ENCODE results near the gene DAPK3.
"Not testable (repeated sequence)": the region's sequence is repeated elsewhere in the genome, so short reads cannot be mapped to it uniquely, and the experiment has no call there.

The DAPK3 gene

GRCh38 chr19:3950871-3951861, 19.7 kb downstream of the DAPK3 start:
- H3K4me3 ChIP-seq (ENCODE audit: low read length) = no peak overlapping the region
- H3K4me2 ChIP-seq (ENCODE audit: low read length) = no peak overlapping the region
- no peaks in the 10 kb centered on the region for H3K79me2 ChIP-seq (ENCODE audit: control insufficient read depth, low read length)
- no peaks in the 10 kb centered on the region for H3K9me3 ChIP-seq (ENCODE audit: control insufficient read depth, insufficient read depth, low read length)
- H3F3A ChIP-seq (ENCODE audit: control insufficient read depth, insufficient read depth) = no peaks in the 10 kb centered on the region
- peaks cover 4% of the 10 kb centered on the region for H3K4me1 ChIP-seq (ENCODE audit: control insufficient read depth, low read length)
- H3K36me3 ChIP-seq (ENCODE audit: control insufficient read depth, low read length) = no peaks in the 10 kb centered on the region
- H3K9me2 ChIP-seq (replicated peaks; ENCODE audit: control insufficient read depth, low read length) = no peaks in the 10 kb centered on the region
- H3K27ac ChIP-seq (ENCODE audit: low read depth, low read length) = no peak overlapping the region
- TF ChIP-seq CTCF (IDR thresholded peaks at IDR 0.05; ENCODE audit: low read depth, low read length, poor library complexity, severe bottlenecking) = no peak
- H4K20me1 ChIP-seq (ENCODE audit: control insufficient read depth, insufficient read depth, low read depth, low read length) = no peaks in the 10 kb centered on the region
- H3K27me3 ChIP-seq (ENCODE audit: control insufficient read depth, low read length) = no peaks in the 10 kb centered on the region

DNA sequence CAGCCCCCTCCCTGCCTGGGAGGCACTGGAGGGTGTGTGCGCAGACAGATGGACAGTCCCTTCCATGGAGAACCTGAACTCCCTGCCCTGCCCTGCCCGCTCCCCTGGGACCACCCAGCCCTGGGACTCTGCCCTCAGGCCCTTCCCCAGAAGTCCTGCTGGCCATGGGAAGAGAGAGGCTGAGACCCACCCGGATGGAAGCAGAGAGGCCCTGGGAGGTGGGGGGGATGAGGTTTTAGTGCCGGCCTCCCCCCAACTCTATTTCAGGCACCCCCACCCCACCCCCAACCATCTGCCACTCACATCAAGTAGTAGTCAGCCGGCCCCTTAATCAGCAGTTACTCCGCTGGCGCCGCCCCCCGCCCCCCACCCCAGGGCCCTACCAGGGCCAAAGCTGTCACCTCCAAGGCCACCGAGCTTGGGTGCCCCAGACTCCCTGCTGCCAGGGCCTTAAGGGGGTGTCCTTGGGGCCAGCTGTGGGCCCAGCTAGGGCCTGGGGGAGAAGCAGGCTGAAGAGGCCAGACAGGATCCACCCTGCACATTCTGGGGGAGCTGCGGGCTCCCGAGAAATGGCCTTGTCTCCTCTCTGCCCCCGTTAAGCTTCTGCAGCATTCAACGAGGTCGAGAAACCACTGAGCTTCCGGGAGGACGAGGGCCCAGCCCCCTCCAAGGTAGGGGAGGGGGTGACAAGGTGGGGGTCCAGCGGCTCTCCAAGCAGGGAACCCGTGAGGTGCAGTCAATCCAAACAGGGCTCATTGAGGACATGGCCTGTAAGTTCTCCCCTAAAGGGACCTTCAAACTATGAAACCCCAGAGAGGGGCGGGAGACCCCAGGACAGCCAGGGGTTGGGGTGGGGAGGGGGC, 20.7 kb downstream of the DAPK3 start:
- no peak overlapping the region for H3K4me3 ChIP-seq (ENCODE audit: low read length)
- no peaks in the 10 kb centered on the region for H4K20me1 ChIP-seq (ENCODE audit: control insufficient read depth, insufficient read depth, low read depth, low read length)
- H3K36me3 ChIP-seq (ENCODE audit: control insufficient read depth, low read length) = no peaks in the 10 kb centered on the region
- H3K9me2 ChIP-seq (replicated peaks; ENCODE audit: control insufficient read depth, low read length) = no peaks in the 10 kb centered on the region
- H3F3A ChIP-seq (ENCODE audit: control insufficient read depth, insufficient read depth) = no peaks in the 10 kb centered on the region
- no peak for TF ChIP-seq CTCF (IDR thresholded peaks at IDR 0.05; ENCODE audit: low read depth, low read length, poor library complexity, severe bottlenecking)
- TF ChIP-seq EZH2phosphoT487 (IDR thresholded peaks at IDR 0.05; ENCODE audit: borderline replicate concordance, low read length) = no peak
- H3K4me2 ChIP-seq (ENCODE audit: low read length) = no peak overlapping the region
- H3K27me3 ChIP-seq (ENCODE audit: control insufficient read depth, low read length) = no peaks in the 10 kb centered on the region
- H3K79me2 ChIP-seq (ENCODE audit: control insufficient read depth, low read length) = no peaks in the 10 kb centered on the region
- H3K27ac ChIP-seq (ENCODE audit: low read depth, low read length) = no peak overlapping the region
- peaks cover 4% of the 10 kb centered on the region for H3K4me1 ChIP-seq (ENCODE audit: control insufficient read depth, low read length)
- H3K9me3 ChIP-seq (ENCODE audit: control insufficient read depth, insufficient read depth, low read length) = no peaks in the 10 kb centered on the region

DNA sequence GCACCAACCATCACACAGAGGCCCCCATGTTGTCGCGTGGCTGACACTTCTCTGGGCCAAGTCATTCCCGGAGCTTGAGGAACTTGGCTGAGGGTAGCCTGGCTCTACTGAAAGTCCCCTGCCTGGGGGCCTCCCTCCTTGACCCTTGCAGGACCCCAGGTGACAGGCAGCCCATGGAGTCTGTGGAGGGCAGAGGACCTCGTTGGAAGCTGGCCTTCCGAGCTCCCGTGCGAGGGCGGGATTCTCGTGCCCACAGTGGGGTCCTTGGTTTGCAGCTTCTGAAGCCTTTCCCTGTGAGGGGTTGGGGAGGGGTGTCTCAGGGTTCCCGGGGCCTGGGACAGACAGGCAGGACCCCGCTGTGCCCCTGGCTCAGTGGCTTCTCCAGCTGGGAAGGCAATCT, 21.6 kb downstream of the DAPK3 start:
- Histone ChIP-seq H3K9me2 (replicated peaks; ENCODE audit: control insufficient read depth, low read length) (no peaks in the 10 kb centered on the region), H3K27ac (ENCODE audit: low read depth, low read length) (no peak overlapping the region), H3K79me2 (ENCODE audit: control insufficient read depth, low read length) (no peaks in the 10 kb centered on the region), H3K4me1 (ENCODE audit: control insufficient read depth, low read length) (peaks cover 4% of the 10 kb centered on the region), H3K4me2 (ENCODE audit: low read length) (no peak overlapping the region), H4K20me1 (ENCODE audit: control insufficient read depth, insufficient read depth, low read depth, low read length) (no peaks in the 10 kb centered on the region), H3K27me3 (ENCODE audit: control insufficient read depth, low read length) (no peaks in the 10 kb centered on the region), H3F3A (ENCODE audit: control insufficient read depth, insufficient read depth) (no peaks in the 10 kb centered on the region), H3K9me3 (ENCODE audit: control insufficient read depth, insufficient read depth, low read length) (no peaks in the 10 kb centered on the region), H3K36me3 (ENCODE audit: control insufficient read depth, low read length) (no peaks in the 10 kb centered on the region), H3K4me3 (ENCODE audit: low read length) (no peak overlapping the region)
- TF ChIP-seq CTCF (IDR thresholded peaks at IDR 0.05; ENCODE audit: low read depth, low read length, poor library complexity, severe bottlenecking) = no peak
- no peak for TF ChIP-seq EZH2phosphoT487 (IDR thresholded peaks at IDR 0.05; ENCODE audit: borderline replicate concordance, low read length)

DNA sequence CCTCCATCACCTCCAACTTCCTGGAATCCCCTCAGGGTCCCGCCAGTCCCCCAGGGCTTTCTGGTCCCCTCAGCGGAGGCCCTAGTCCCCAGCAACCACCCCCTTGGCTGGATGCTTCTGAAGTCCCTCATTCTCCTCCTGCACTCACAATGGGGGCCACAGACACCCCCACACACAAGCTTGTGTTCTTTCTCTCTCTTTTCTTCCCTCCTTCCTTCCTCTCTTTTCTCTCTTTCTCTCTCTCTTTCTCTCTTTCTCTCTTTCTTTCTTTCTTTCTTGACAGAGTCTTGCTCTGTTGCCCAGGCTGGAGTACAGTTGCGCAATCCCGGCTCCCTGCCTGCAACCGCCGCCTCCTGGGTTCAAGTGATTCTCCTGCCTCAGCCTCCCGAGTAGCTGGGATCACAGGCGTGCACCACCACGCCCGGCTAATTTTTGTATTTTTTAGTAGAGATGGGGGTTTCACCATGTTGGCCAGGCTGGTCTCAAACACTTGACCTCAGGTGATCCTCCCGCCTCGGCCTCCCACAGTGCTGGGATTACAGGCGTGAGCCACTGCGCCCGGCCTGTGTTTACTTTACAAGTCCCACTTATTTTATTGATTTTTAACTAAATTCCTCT, 23.5 kb downstream of the DAPK3 start:
- not testable (repeated sequence) for H3K27me3 ChIP-seq (ENCODE audit: control insufficient read depth, low read length); H3K9me2 ChIP-seq (replicated peaks; ENCODE audit: control insufficient read depth, low read length); H3F3A ChIP-seq (ENCODE audit: control insufficient read depth, insufficient read depth); H3K4me3 ChIP-seq (ENCODE audit: low read length); H4K20me1 ChIP-seq (ENCODE audit: control insufficient read depth, insufficient read depth, low read depth, low read length); H3K4me1 ChIP-seq (ENCODE audit: control insufficient read depth, low read length); H3K4me2 ChIP-seq (ENCODE audit: low read length); H3K27ac ChIP-seq (ENCODE audit: low read depth, low read length); H3K79me2 ChIP-seq (ENCODE audit: control insufficient read depth, low read length); H3K9me3 ChIP-seq (ENCODE audit: control insufficient read depth, insufficient read depth, low read length); H3K36me3 ChIP-seq (ENCODE audit: control insufficient read depth, low read length)

Data from DOHH2 (cell line).